ENCODE results near the gene PRRC2B.

The PRRC2B gene

GRCh38 chr9:131410044-131410491 lies 16.2 kb downstream of the PRRC2B start:
- FAIRE-seq, result no peak

- FAIRE-seq, result no peak
These were observed 18.1 kb downstream of the PRRC2B start for GRCh38 chr9:131411719-131412681.

GRCh38 chr9:131416509-131416908 lies 22.6 kb downstream of the PRRC2B start:
- no peak for FAIRE-seq

- no peak for FAIRE-seq
These were observed 23.6 kb downstream of the PRRC2B start for GRCh38 chr9:131417264-131418142.

GRCh38 chr9:131418143-131419025 lies 24.5 kb downstream of the PRRC2B start:
- FAIRE-seq, result no peak

GRCh38 chr9:131419026-131419614 lies 25.2 kb downstream of the PRRC2B start:
- no peak for FAIRE-seq

GRCh38 chr9:131419716-131420115 lies 25.8 kb downstream of the PRRC2B start:
- FAIRE-seq, result no peak

- no peak for FAIRE-seq
These were observed 27.2 kb downstream of the PRRC2B start for GRCh38 chr9:131420980-131421624.

GRCh38 chr9:131421691-131422090 lies 27.8 kb downstream of the PRRC2B start:
- FAIRE-seq, result no peak

GRCh38 chr9:131422241-131422792 lies 28.4 kb downstream of the PRRC2B start:
- FAIRE-seq, result no peak

GRCh38 chr9:131423171-131423581 lies 29.3 kb downstream of the PRRC2B start:
- no peak for FAIRE-seq

GRCh38 chr9:131426545-131426944 lies 32.7 kb downstream of the PRRC2B start:
- no peak for FAIRE-seq

GRCh38 chr9:131429121-131430012 lies 35.5 kb downstream of the PRRC2B start:
- FAIRE-seq, result no peak

GRCh38 chr9:131432050-131432449 lies 38.2 kb downstream of the PRRC2B start:
- FAIRE-seq, result no peak

- FAIRE-seq, result no peak
These were observed 38.9 kb downstream of the PRRC2B start for GRCh38 chr9:131432597-131433301.

- no peak for FAIRE-seq
These were observed 39.5 kb downstream of the PRRC2B start for GRCh38 chr9:131433302-131433854.

- FAIRE-seq, result no peak
These were observed 40.8 kb downstream of the PRRC2B start for GRCh38 chr9:131434673-131435072.

GRCh38 chr9:131436376-131436775 lies 42.5 kb downstream of the PRRC2B start:
- FAIRE-seq, result no peak

GRCh38 chr9:131436865-131437271 lies 43.0 kb downstream of the PRRC2B start:
- FAIRE-seq, result no peak
